NB4 (cell line): ENCODE data around the gene NADK2.

Experiments used
- MYC ChIP-seq: IDR thresholded peaks from 2 replicates; pipeline ENCODE4 v1.6.1; 2011; ENCODE audit warnings: low read depth, low read length
- POLR2A ChIP-seq: IDR thresholded peaks from 2 replicates; pipeline ENCODE4 v1.6.1; 2011; ENCODE audit warnings: mild to moderate bottlenecking; ENCODE audit not compliant: insufficient read length; ENCODE audit errors: extremely low read depth
- TF ChIP-seq, protein P1 (sequence below): IDR thresholded peaks from one replicate; pipeline ENCODE4 v1.5.1; 2012; ENCODE audit warnings: low read depth, low read length
- TF ChIP-seq, protein P2 (sequence below): IDR thresholded peaks from 2 replicates; pipeline ENCODE4 v1.6.1; 2011; ENCODE audit warnings: low read depth, low read length

DNA sequence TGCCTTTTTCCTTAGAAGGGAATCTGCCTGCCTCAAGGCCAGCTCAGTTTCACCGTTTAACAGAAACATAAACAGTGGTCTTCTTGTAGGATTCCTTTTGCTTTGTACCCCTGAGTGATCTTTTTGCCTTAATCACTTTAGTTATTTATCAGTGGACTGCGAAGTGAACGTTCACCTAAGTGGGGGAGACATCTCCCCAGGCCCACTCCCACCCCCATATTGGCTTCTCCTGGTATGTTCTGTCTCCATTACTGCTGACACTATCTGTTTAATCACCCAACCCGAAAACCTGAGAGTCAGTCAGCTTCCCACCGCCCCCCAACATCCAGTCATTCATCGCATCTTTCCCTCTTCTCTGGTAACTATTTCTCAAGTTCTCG, 88.4 kb downstream of the NADK2 start:
- TF ChIP-seq POLR2A (no peak), MYC (no peak)
- TF ChIP-seq, protein P1, sequence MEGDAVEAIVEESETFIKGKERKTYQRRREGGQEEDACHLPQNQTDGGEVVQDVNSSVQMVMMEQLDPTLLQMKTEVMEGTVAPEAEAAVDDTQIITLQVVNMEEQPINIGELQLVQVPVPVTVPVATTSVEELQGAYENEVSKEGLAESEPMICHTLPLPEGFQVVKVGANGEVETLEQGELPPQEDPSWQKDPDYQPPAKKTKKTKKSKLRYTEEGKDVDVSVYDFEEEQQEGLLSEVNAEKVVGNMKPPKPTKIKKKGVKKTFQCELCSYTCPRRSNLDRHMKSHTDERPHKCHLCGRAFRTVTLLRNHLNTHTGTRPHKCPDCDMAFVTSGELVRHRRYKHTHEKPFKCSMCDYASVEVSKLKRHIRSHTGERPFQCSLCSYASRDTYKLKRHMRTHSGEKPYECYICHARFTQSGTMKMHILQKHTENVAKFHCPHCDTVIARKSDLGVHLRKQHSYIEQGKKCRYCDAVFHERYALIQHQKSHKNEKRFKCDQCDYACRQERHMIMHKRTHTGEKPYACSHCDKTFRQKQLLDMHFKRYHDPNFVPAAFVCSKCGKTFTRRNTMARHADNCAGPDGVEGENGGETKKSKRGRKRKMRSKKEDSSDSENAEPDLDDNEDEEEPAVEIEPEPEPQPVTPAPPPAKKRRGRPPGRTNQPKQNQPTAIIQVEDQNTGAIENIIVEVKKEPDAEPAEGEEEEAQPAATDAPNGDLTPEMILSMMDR, result no peak
- TF ChIP-seq, protein P2, sequence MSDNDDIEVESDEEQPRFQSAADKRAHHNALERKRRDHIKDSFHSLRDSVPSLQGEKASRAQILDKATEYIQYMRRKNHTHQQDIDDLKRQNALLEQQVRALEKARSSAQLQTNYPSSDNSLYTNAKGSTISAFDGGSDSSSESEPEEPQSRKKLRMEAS, result no peak
